Activated CD8-positive, alpha-beta T cell treated with anti-CD3 and anti-CD28 coated beads for 36 hours (primary cell): Measurements from ENCODE around the gene OLFM1. TPM values are rescaled to one million over a fixed set of nuclear protein-coding genes. Genes with fewer than 3 reads are reported as not detected.
"Not testable (repeated sequence)": the region's sequence is repeated elsewhere in the genome, so short reads cannot be mapped to it uniquely, and the experiment has no call there.

ENCODE experiments used
- ATAC-seq: fragments of 200-7000 bp; cut with Tn5 transposase; one replicate; pipeline ENCODE4 v1.10.0; 2021; ENCODE audit warnings: mild to moderate bottlenecking, moderate library complexity
- CTCF ChIA-PET: fragments of 350-600 bp; sonication (Branson Sonifier 250); formaldehyde crosslinking; loops from one replicate; lab custom pipeline; 2021; ENCODE audit warnings: antibody characterized with exemption; lab: Charles Lee
- POLR2A ChIA-PET: fragments of 350-600 bp; sonication (Branson Sonifier 250); formaldehyde crosslinking; loops from one replicate; lab custom pipeline; 2021; ENCODE audit warnings: antibody characterized with exemption; lab: Charles Lee
- DNase-seq: peaks from one replicate; pipeline ENCODE4 v3.0.0-alpha.2; 2020
- H3K27ac Mint-ChIP-seq: one replicate; pipeline ENCODE4 v1.8.0; 2021; ENCODE audit warnings: mild to moderate bottlenecking, mixed read lengths
- H3K27me3 Mint-ChIP-seq: one replicate; pipeline ENCODE4 v1.8.0; 2021; ENCODE audit warnings: mixed read lengths
- H3K36me3 Mint-ChIP-seq: one replicate; pipeline ENCODE4 v1.8.0; 2021; ENCODE audit warnings: low read depth, mixed read lengths
- H3K4me1 Mint-ChIP-seq: one replicate; pipeline ENCODE4 v1.8.0; 2021; ENCODE audit warnings: low read depth, mixed read lengths
- H3K4me3 Mint-ChIP-seq: one replicate; pipeline ENCODE4 v1.8.0; 2021; ENCODE audit warnings: mild to moderate bottlenecking, moderate library complexity, mixed read lengths
- H3K9me3 Mint-ChIP-seq: one replicate; pipeline ENCODE4 v1.8.0; 2021; ENCODE audit warnings: mixed read lengths
- intact Hi-C: fragments of 100-400 bp; cut with micrococcal nuclease; formaldehyde crosslinking; loops from one replicate; pipeline ENCODE4 v1.10.0; 2022
- total RNA-seq, 2 experiments: library from RNA; stranded (reverse); gene quantifications; one replicate each; pipeline ENCODE4 v1.2.3, GENCODE V29; 2021
- TF ChIP-seq, protein P1 (sequence below): fragments of 200-600 bp; IDR thresholded peaks from one replicate; pipeline ENCODE4 v1.8.0; 2022; ENCODE audit warnings: antibody characterized with exemption, mild to moderate bottlenecking

The OLFM1 gene
- total RNA-seq, 2 experiments from 2014 or later = not detected

- no peak for ATAC-seq
- Mint-ChIP-seq H3K36me3 (no peaks in the 10 kb centered on the region), H3K9me3 (peaks cover 7% of the 10 kb centered on the region), H3K4me3 (no peak overlapping the region), H3K27me3 (peaks cover 3% of the 10 kb centered on the region), H3K4me1 (no peaks in the 10 kb centered on the region), H3K27ac (no peak overlapping the region)
- no peak for DNase-seq
- intact Hi-C loops = no loop called here
- CTCF ChIA-PET = no interaction called here
- POLR2A ChIA-PET = no interaction called here
- TF ChIP-seq, protein P1, sequence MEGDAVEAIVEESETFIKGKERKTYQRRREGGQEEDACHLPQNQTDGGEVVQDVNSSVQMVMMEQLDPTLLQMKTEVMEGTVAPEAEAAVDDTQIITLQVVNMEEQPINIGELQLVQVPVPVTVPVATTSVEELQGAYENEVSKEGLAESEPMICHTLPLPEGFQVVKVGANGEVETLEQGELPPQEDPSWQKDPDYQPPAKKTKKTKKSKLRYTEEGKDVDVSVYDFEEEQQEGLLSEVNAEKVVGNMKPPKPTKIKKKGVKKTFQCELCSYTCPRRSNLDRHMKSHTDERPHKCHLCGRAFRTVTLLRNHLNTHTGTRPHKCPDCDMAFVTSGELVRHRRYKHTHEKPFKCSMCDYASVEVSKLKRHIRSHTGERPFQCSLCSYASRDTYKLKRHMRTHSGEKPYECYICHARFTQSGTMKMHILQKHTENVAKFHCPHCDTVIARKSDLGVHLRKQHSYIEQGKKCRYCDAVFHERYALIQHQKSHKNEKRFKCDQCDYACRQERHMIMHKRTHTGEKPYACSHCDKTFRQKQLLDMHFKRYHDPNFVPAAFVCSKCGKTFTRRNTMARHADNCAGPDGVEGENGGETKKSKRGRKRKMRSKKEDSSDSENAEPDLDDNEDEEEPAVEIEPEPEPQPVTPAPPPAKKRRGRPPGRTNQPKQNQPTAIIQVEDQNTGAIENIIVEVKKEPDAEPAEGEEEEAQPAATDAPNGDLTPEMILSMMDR = no peak
These were observed 60.5 kb downstream of the OLFM1 start for GRCh38 chr9:135147938-135148337.

DNA sequence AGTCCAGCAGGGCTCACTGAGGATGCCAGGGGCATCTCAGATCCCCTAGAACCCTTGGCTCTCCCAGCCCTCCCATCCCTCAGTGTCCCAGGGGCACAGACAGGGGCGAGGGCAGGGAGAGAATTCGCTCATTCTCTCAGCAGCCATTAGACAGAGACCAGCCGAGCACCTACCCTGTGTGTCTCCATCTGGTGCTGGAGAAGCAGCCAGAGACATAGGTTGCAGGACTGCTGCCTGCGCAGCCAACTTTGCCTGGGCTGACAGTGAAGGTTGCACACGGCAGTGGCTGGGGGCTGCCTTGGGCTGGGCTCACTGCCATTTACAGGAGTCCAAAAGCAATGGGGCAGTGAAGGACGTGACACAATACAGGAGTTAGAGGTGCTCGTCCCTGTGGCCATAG is 60.9 kb downstream of the OLFM1 start:
- ChIA-PET CTCF (no interaction called here), POLR2A (no interaction called here)
- peaks cover 7% of the 10 kb centered on the region for H3K9me3 Mint-ChIP-seq
- H3K4me3 Mint-ChIP-seq = no peak overlapping the region
- TF ChIP-seq, protein P1 = no peak
- peaks cover 3% of the 10 kb centered on the region for H3K27me3 Mint-ChIP-seq
- ATAC-seq (no peak), DNase-seq (no peak)
- no peaks in the 10 kb centered on the region for H3K36me3 Mint-ChIP-seq
- intact Hi-C loops = no loop called here
- no peak overlapping the region for H3K27ac Mint-ChIP-seq
- H3K4me1 Mint-ChIP-seq = no peaks in the 10 kb centered on the region

GRCh38 chr9:135149901-135150300 is 62.4 kb downstream of the OLFM1 start:
- H3K27ac Mint-ChIP-seq, POLR2A ChIA-PET, H3K9me3 Mint-ChIP-seq, DNase-seq, H3K27me3 Mint-ChIP-seq, ATAC-seq, H3K4me3 Mint-ChIP-seq, intact Hi-C loops, CTCF ChIA-PET, H3K4me1 Mint-ChIP-seq, H3K36me3 Mint-ChIP-seq: not testable (repeated sequence)

DNA sequence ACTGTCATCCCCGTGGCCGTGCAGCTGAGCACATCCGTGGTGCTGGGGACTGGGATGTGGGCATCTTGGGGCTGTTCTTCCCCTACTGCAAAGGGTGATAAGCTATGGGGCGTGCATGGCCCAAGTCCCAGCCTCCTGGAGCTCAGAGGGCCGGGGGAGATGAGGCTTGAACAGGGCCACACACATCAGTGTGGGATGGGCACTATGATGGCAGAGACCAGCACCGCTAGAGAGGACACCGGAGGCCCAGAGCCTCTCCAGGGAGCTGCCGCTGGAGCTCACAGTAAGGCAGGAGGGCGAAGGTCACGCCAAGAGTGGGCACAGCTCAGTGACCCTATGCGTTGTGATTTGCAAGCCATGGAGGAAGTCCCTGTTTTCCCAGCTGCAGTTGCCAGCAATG is 63.5 kb downstream of the OLFM1 start:
- ChIA-PET CTCF (no interaction called here), POLR2A (no interaction called here)
- no peak for ATAC-seq
- TF ChIP-seq, protein P1 = no peak
- Mint-ChIP-seq H3K36me3 (no peaks in the 10 kb centered on the region), H3K4me3 (no peak overlapping the region), H3K9me3 (peaks cover 7% of the 10 kb centered on the region), H3K27me3 (no peaks in the 10 kb centered on the region), H3K27ac (no peak overlapping the region), H3K4me1 (no peaks in the 10 kb centered on the region)
- no peak for DNase-seq
- intact Hi-C loops = no loop called here

- no peak overlapping the region for H3K27ac Mint-ChIP-seq
- H3K4me1 Mint-ChIP-seq = no peaks in the 10 kb centered on the region
- no peak for DNase-seq
- ATAC-seq = no peak
- ChIA-PET POLR2A (no interaction called here), CTCF (no interaction called here)
- TF ChIP-seq, protein P1 = no peak
- intact Hi-C loops = no loop called here
- peaks cover 7% of the 10 kb centered on the region for H3K9me3 Mint-ChIP-seq
- H3K36me3 Mint-ChIP-seq = no peaks in the 10 kb centered on the region
- no peaks in the 10 kb centered on the region for H3K27me3 Mint-ChIP-seq
- H3K4me3 Mint-ChIP-seq = no peak overlapping the region
These were observed 64.5 kb downstream of the OLFM1 start for GRCh38 chr9:135151757-135152613.
